Adrenal gland (tissue), 5 donors: ENCODE results near the gene CAMK2D.

ENCODE experiments used
- POLR2A ChIP-seq, 2 donors: fragments of 450-650 bp; IDR thresholded peaks; one replicate each; pipeline ENCODE4 v1.6.1; 2017; ENCODE audit warnings: antibody characterized with exemption in 2 of 2, mild to moderate bottlenecking in 2 of 2, moderate library complexity in 1 of 2
- TF ChIP-seq, protein P1 (sequence below), 6 experiments: fragments of 450-650 bp in 4 of 6; fragments of 200-600 bp in 2 of 6; sonication (generic) in 1 of 6; IDR thresholded peaks; 1 replicate in 5 of 6; 2 replicates in 1 of 6; pipeline versions ENCODE4 v1.5.1 to v1.8.0; 2016 to 2021; ENCODE audit warnings: antibody characterized with exemption in 6 of 6, mild to moderate bottlenecking in 2 of 6, moderate library complexity in 1 of 6
- donor health status: DM: no; HTN: no; CAD: no.

GRCh38 chr4:113586072-113586471 is 175.5 kb downstream of the CAMK2D start:
- no peak for TF ChIP-seq POLR2A (IDR thresholded peaks at IDR 0.05)
- TF ChIP-seq, protein P1, sequence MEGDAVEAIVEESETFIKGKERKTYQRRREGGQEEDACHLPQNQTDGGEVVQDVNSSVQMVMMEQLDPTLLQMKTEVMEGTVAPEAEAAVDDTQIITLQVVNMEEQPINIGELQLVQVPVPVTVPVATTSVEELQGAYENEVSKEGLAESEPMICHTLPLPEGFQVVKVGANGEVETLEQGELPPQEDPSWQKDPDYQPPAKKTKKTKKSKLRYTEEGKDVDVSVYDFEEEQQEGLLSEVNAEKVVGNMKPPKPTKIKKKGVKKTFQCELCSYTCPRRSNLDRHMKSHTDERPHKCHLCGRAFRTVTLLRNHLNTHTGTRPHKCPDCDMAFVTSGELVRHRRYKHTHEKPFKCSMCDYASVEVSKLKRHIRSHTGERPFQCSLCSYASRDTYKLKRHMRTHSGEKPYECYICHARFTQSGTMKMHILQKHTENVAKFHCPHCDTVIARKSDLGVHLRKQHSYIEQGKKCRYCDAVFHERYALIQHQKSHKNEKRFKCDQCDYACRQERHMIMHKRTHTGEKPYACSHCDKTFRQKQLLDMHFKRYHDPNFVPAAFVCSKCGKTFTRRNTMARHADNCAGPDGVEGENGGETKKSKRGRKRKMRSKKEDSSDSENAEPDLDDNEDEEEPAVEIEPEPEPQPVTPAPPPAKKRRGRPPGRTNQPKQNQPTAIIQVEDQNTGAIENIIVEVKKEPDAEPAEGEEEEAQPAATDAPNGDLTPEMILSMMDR (IDR thresholded peaks at IDR 0.05), result no peak
